Liver (tissue), 2 donors: ENCODE data around the gene CCDC77.

Source experiments
- CTCF ChIP-seq: fragments of 150-350 bp; IDR thresholded peaks from 2 replicates; pipeline ENCODE4 v1.5.1; 2017; ENCODE audit warnings: improper control_type of control experiment, low read depth, low read length; ENCODE audit not compliant: missing input control
- MAX ChIP-seq: IDR thresholded peaks from 2 replicates; pipeline ENCODE4 v1.6.1; 2016; ENCODE audit warnings: antibody characterized with exemption
- YY1 ChIP-seq: IDR thresholded peaks from 2 replicates; pipeline ENCODE4 v1.6.1; 2016; ENCODE audit warnings: antibody characterized with exemption, mild to moderate bottlenecking
- donor health status: healthy.

DNA sequence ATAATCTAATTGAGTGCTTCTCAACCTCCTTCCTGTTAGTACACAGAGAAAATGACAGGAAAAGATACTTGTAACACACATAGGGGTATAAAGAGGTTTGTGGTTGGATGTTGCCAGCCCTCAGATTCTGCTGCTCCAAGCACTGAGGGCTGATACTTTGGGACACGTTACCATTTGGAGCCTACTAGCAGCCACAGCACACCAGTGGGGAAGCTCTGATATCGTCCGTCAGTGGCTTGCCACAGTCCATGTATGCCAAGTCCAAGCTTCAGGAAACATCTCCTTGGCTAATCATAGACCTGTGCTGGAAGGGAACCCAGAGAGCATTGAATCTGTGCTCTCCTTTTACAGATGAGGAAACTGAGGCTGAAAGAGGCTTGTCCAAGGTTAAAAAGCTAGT is 80.6 kb downstream of the CCDC77 start:
- no peak for TF ChIP-seq MAX
- no peak for TF ChIP-seq CTCF
- no peak for TF ChIP-seq YY1
